IgD-negative memory B cell (primary cell): ENCODE data around the gene DOCK9. TPM values are rescaled to one million over a fixed set of nuclear protein-coding genes. Genes with fewer than 3 reads are reported as not detected.
"Not testable (repeated sequence)": the region's sequence is repeated elsewhere in the genome, so short reads cannot be mapped to it uniquely, and the experiment has no call there.

Experiments used
- H3K27ac Mint-ChIP-seq, 3 donors: one replicate each; pipeline ENCODE4 v1.8.0; 2020 to 2022; ENCODE audit warnings: mild to moderate bottlenecking in 3 of 3, mixed read lengths in 3 of 3, moderate library complexity in 1 of 3
- H3K27me3 Mint-ChIP-seq: one replicate; pipeline ENCODE4 v1.8.0; 2021; ENCODE audit warnings: mixed read lengths
- H3K36me3 Mint-ChIP-seq: one replicate; pipeline ENCODE4 v1.8.0; 2020; ENCODE audit warnings: mild to moderate bottlenecking, mixed read lengths
- H3K4me1 Mint-ChIP-seq, 3 donors: one replicate each; pipeline ENCODE4 v1.8.0; 2020 to 2022; ENCODE audit warnings: mixed read lengths in 3 of 3, mild to moderate bottlenecking in 1 of 3
- H3K4me3 Mint-ChIP-seq, 4 donors: one replicate each; pipeline ENCODE4 v1.8.0; 2020 to 2022; ENCODE audit warnings: mild to moderate bottlenecking in 4 of 4, mixed read lengths in 4 of 4, moderate library complexity in 3 of 4
- H3K9me3 Mint-ChIP-seq, 3 donors: one replicate each; pipeline ENCODE4 v1.8.0; 2020 to 2021; ENCODE audit warnings: mixed read lengths in 3 of 3, mild to moderate bottlenecking in 1 of 3
- polyA plus RNA-seq: library from polyadenylated mRNA; unstranded; fragments of 300-500 nt; fragmentation: Illumina TruSeq; gene quantifications from one replicate; pipeline ENCODE4 v1.2.3, GENCODE V29; 2021

DOCK9 gene
- polyA plus RNA-seq, 1 donor from 2014 or later, result 4.1 TPM

DNA sequence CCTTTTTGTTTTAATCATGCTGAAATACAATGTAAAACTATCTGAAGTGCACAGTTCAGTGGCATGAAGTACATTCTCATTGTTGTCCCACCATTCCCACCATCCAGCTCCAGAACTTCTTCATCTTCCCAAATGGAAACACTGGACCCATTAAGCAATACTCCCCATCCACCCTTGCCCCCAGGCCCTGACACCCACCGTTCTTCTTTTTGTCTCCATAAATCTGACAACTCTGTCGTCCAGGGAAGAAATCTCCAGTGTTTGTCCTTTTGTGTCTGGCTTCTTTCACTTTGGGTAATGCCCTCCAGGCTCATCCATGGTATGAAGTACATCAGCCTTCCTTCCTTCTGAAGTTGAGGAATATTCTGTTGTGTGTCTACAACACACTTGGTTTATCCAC lies 222.7 kb downstream of the DOCK9 start:
- Mint-ChIP-seq H3K4me1 (peaks cover 0 to 2% (median 0%) of the 10 kb centered on the region in 3 donors), H3K9me3 (peaks cover 6 to 7% (median 6%) of the 10 kb centered on the region in 3 donors), H3K27ac (no peak overlapping the region), H3K27me3 (peaks cover 34% of the 10 kb centered on the region), H3K36me3 (no peaks in the 10 kb centered on the region), H3K4me3 (no peak overlapping the region)

GRCh38 chr13:98754468-98754867 lies 223.4 kb downstream of the DOCK9 start:
- H3K9me3 Mint-ChIP-seq, H3K36me3 Mint-ChIP-seq, H3K4me1 Mint-ChIP-seq, H3K4me3 Mint-ChIP-seq, H3K27ac Mint-ChIP-seq: not testable (repeated sequence)
- H3K27me3 Mint-ChIP-seq, result peaks cover 38% of the 10 kb centered on the region

GRCh38 chr13:98752467-98753290 lies 225.2 kb downstream of the DOCK9 start, which contains the start of gene SLC15A1:
SLC15A1 (minus strand) TSS chr13:98752672; CDS start chr13:98752598, 74 bp downstream.
- Mint-ChIP-seq H3K4me3 (peak within 1 kb of the TSS in 1 of 4 donors; percentile 4), H3K4me1 (peaks cover 0 to 2% (median 0%) of the 10 kb centered on the region in 3 donors), H3K27me3 (peaks cover 41% of the 10 kb centered on the region), H3K9me3 (peaks cover 4 to 7% (median 6%) of the 10 kb centered on the region in 3 donors), H3K36me3 (no peaks in the 10 kb centered on the region), H3K27ac (no peak within 1 kb of the TSS)

- Mint-ChIP-seq H3K27ac (no peak overlapping the region), H3K4me3 (no peak overlapping the region), H3K27me3 (peaks cover 38% of the 10 kb centered on the region), H3K36me3 (no peaks in the 10 kb centered on the region), H3K4me1 (peaks cover 0 to 2% (median 0%) of the 10 kb centered on the region in 3 donors), H3K9me3 (peaks cover 4 to 7% (median 6%) of the 10 kb centered on the region in 3 donors)
Observed at GRCh38 chr13:98751861-98752466, 225.9 kb downstream of the DOCK9 start.

- Mint-ChIP-seq H3K4me1 (peaks cover 0 to 2% (median 0%) of the 10 kb centered on the region in 3 donors), H3K36me3 (no peaks in the 10 kb centered on the region), H3K27ac (no peak overlapping the region), H3K9me3 (peaks cover 4 to 7% (median 6%) of the 10 kb centered on the region in 3 donors), H3K27me3 (peaks cover 38% of the 10 kb centered on the region), H3K4me3 (no peak overlapping the region)
Observed at GRCh38 chr13:98751367-98751782, 226.5 kb downstream of the DOCK9 start.

DNA sequence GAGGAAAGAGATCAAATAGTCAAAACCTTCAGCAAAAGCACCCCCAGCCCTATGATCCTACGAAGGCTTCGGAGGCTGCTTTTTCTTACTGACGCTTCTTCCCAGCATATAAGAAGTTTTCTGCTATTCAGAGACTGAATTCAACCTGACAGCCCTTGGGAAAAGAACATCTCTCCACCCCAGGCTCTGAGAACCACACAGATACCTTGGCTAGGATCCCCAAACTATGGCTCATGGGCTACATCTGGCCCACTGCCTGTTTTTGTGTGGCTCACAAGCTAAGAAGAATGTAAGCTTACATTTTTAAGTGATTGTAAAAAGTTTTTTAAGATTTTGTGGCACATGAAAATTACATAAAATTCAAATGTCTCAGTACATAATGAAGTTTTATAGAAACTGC lies 228.4 kb downstream of the DOCK9 start:
- H3K27me3 Mint-ChIP-seq, result peaks cover 36% of the 10 kb centered on the region
- no peak overlapping the region for H3K4me3 Mint-ChIP-seq
- no peaks in the 10 kb centered on the region for H3K36me3 Mint-ChIP-seq
- H3K9me3 Mint-ChIP-seq, result peaks cover 4 to 7% (median 6%) of the 10 kb centered on the region in 3 donors
- H3K27ac Mint-ChIP-seq, result no peak overlapping the region
- H3K4me1 Mint-ChIP-seq, result peaks cover 0 to 2% (median 0%) of the 10 kb centered on the region in 3 donors

DNA sequence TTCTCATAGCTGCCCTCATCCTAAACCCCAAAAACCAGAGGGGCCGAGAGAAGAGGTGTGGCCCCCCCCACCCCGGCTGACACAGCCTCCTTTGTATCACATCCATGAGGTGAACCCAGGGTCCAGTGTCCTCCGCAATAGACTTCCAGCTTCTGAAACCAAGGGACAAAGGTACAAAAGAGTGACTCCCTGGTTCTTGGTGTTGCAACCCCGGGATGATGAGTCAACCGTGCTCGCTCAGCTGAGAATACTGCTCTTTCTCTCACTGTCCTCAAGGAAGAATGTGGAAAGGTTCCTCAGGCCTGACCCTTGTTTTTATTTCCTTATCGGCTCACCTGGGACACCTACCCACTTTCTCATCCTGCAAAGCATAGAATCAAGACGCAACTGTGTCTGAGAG lies 230.9 kb downstream of the DOCK9 start:
- no peaks in the 10 kb centered on the region for H3K9me3 Mint-ChIP-seq
- H3K36me3 Mint-ChIP-seq, result no peaks in the 10 kb centered on the region
- no peak overlapping the region for H3K27ac Mint-ChIP-seq
- no peak overlapping the region for H3K4me3 Mint-ChIP-seq
- H3K27me3 Mint-ChIP-seq, result peaks cover 23% of the 10 kb centered on the region
- no peaks in the 10 kb centered on the region for H3K4me1 Mint-ChIP-seq

Other genes starting within 250 kb of the DOCK9 start
- gene SLC15A1, start 225.4 kb downstream of the DOCK9 start, polyA plus RNA-seq, result not detected
- 88.0 TPM for gene UBAC2, start 222.8 kb upstream of the DOCK9 start, polyA plus RNA-seq